HCT116 (cell line): Measurements from ENCODE around the gene FOXP1.

ENCODE experiments used
- CEBPB ChIP-seq: IDR thresholded peaks from 2 replicates; pipeline ENCODE4 v1.6.1; 2012; ENCODE audit warnings: low read depth
- CTCF ChIP-seq, 3 experiments: fragments of 200-600 bp in 1 of 3; sonication (generic) in 1 of 3; IDR thresholded peaks in 2 of 3; conservative IDR thresholded peaks in 1 of 3; 2 replicates each; pipeline ENCODE4 v1.5.1; 2012 to 2017; ENCODE audit warnings: low read depth in 2 of 3, low read length in 2 of 3, antibody characterized with exemption in 1 of 3, borderline replicate concordance in 1 of 3, control low read depth in 1 of 3, mild to moderate bottlenecking in 1 of 3, mixed read lengths in 1 of 3, mixed run types in 1 of 3, moderate library complexity in 1 of 3; ENCODE audit not compliant: insufficient read depth in 1 of 3
- EGR1 ChIP-seq: IDR thresholded peaks from 2 replicates; pipeline ENCODE4 v1.6.1; 2012; ENCODE audit warnings: low read depth
- EZH2 ChIP-seq: fragments of 200-600 bp; sonication (generic); IDR thresholded peaks from 2 replicates; pipeline ENCODE4 v1.6.1; 2017; ENCODE audit warnings: antibody characterized with exemption, mixed run types
- MAX ChIP-seq: IDR thresholded peaks from 2 replicates; pipeline ENCODE4 v1.6.1; 2012
- POLR2A ChIP-seq: IDR thresholded peaks from 2 replicates; pipeline ENCODE4 v1.7.0; 2011; ENCODE audit warnings: borderline replicate concordance; ENCODE audit not compliant: insufficient read depth, insufficient read length; ENCODE audit errors: extremely low read depth
- REST ChIP-seq: IDR thresholded peaks from 2 replicates; pipeline ENCODE4 v1.6.1; 2012; ENCODE audit warnings: low read depth
- ZNF274 ChIP-seq: fragments of 200-500 bp; sonication (Bioruptor generic); IDR thresholded peaks from 2 replicates; pipeline ENCODE4 v1.6.1; 2014; ENCODE audit warnings: mild to moderate bottlenecking, low read depth, low read length, inconsistent platforms

GRCh38 chr3:70959506-70960291 lies 623.8 kb downstream of the FOXP1 start:
- TF ChIP-seq REST (no peak), CTCF (IDR thresholded peaks at IDR 0.05 in 2 of 3, conservative IDR thresholded peaks at IDR 0.05 in 1 of 3; ENCODE audit: borderline replicate concordance in 1 of 3, insufficient read depth in 1 of 3, low read depth in 2 of 3, low read length in 2 of 3) (no peak), ZNF274 (no peak), EZH2 (no peak), POLR2A (no peak), CEBPB (no peak), EGR1 (no peak), MAX (no peak)
